KBM-7 (cell line): Measurements from ENCODE around the gene GPR180.

Source experiments
- DNase-seq: peaks from one replicate; pipeline ENCODE4 v3.0.0-alpha.2; 2015
- in situ Hi-C: fragments of 300-500 bp; cut with MboI; formaldehyde crosslinking; loops from 2 replicates; pipeline ENCODE4 v1.14.3; 2020; ENCODE audit warnings: low sequenced_read_pairs, low pct_unique_long_range_greater_than_20kb, mixed read lengths

Gene GPR180

DNA sequence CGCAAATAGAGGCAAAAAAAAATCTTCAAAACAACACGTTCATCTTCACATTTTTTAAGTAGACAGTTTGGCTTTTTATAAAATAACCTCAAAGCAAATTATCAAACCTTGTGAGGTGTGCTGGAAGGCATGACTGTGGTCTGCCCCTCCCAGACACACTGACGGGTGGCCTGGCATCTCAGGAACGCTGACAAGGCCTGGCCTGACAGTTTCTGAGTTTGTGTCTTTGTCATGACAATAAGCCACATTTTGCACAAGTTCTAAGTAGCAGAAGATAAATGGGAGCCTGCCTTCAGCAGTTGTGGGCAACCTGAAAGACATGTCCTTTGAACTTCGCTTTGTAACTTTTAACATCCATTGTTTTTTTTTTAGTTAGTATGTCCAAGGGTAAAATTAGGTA lies 72.2 kb downstream of the GPR180 start:
- DNase-seq, result no peak
- in situ Hi-C loops, result no loop called here

DNA sequence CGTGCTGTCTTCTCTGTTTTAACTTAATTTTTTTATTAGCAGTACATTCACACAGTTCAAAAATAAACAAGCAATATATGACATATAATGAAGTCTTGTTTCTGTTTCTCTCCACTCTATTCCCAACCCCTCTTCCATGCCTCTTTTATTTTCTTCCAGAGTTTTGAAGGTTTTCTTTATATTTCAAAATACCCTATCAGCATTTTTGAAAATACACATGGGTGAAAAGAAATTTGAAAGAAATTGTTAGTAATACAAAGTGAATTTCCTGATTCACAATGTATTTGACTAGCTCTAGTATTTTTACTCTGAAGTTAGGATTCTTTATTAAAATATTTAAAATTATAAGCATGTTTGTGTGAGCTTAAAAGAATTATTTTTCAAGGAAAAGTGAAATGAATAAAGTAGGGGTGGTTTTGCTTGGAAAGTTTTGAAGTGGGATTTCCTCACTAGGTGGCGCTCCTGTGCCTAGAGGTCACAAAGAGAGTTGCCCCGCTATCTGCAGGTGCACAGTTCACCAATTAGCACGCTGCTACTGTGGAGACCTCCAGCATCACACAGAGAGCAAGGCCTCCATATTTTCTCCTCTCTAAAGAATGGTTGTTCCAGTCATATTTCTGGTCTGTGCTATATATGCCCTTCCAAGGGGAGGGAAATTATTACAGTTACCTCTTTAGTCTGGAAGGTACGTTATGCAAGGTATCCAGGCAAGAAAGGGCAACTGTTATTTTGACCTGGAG lies 73.1 kb downstream of the GPR180 start:
- DNase-seq, result peak; percentile 62
- in situ Hi-C loops, result no loop called here

GRCh38 chr13:94677799-94678198 lies 76.1 kb downstream of the GPR180 start:
- in situ Hi-C loops, result no loop called here
- DNase-seq, result no peak

GRCh38 chr13:94678845-94679244 lies 77.2 kb downstream of the GPR180 start:
- in situ Hi-C loops, result no loop called here
- no peak for DNase-seq

GRCh38 chr13:94679614-94680013 lies 78.0 kb downstream of the GPR180 start:
- DNase-seq, result no peak
- in situ Hi-C loops, result no loop called here

DNA sequence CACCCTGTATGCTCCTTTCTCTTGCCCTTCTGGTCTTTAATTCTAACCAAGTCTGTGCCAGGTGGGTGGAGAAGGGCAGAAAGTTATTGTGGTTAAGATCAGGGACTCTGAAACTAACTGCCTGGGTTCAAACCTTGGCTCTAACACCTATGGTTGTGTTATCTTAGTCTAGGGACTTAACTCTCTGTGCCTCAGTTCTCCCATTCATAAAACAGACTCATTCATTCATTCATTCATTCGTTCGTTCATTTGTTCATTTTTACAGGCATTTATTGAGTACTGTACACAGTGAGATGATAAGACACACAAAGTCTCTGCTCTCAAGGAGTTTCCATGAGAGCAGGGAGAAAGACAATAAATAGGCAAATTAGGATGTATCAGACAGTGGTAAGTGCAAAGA lies 80.6 kb downstream of the GPR180 start:
- no peak for DNase-seq
- in situ Hi-C loops, result no loop called here

GRCh38 chr13:94683409-94683808 lies 81.8 kb downstream of the GPR180 start:
- in situ Hi-C loops, result no loop called here
- DNase-seq, result no peak
